HCT116 (cell line): Measurements from ENCODE around the gene FXYD6. TPM values are rescaled to one million over a fixed set of nuclear protein-coding genes. Genes with fewer than 3 reads are reported as not detected.

ENCODE experiments used
- ATAC-seq: fragments of 200-7000 bp; cut with Tn5 transposase; 2 replicates; pipeline ENCODE4 v1.9.1; 2020; ENCODE audit warnings: mild to moderate bottlenecking, moderate library complexity
- BruUV-seq: library from RNA; stranded (reverse); fragments of 400-500 nt; replicated peaks from 2 replicates; lab custom pipeline; 2021; lab: Mats Ljungman, UMichigan
- CTCF ChIA-PET: fragments of 300-600 bp; sonication (Branson Sonifier 250); formaldehyde crosslinking; loops from one replicate; lab custom pipeline; 2021; ENCODE audit warnings: antibody characterized with exemption; lab: Charles Lee
- POLR2A ChIA-PET: fragments of 300-600, 350-600 bp; sonication (Branson Sonifier 250); formaldehyde crosslinking; loops from one replicate; lab custom pipeline; 2021; ENCODE audit warnings: antibody characterized with exemption; lab: Charles Lee
- RAD21 ChIA-PET, 2 experiments: fragments of 300-600 bp; sonication (Branson Sonifier 250); formaldehyde crosslinking; loops; one replicate each; lab custom pipeline; 2023; ENCODE audit warnings: low total read pairs in 2 of 2; ENCODE audit not compliant: uncharacterized antibody in 2 of 2, unreplicated experiment in 2 of 2, low non-redundant PET in 1 of 2; lab: Charles Lee
- DNase-seq: peaks from one replicate; pipeline ENCODE4 v3.0.0-alpha.2; 2010; ENCODE audit warnings: low read depth, low spot score
- H2AFZ ChIP-seq: fragments of 200-600 bp; shearing (Covaris generic), sonication (generic); 2 replicates; pipeline ENCODE4 v1.6.1; 2017; ENCODE audit warnings: low read depth, mixed run types, mixed read lengths, antibody characterized with exemption, low read length; ENCODE audit not compliant: poor library complexity, severe bottlenecking
- H3K27ac ChIP-seq: 2 replicates; pipeline ENCODE4 v1.5.1; 2012; ENCODE audit warnings: low read depth, low read length
- H3K27me3 ChIP-seq: fragments of 200-600 bp; sonication (generic); 2 replicates; pipeline ENCODE4 v1.6.1; 2016; ENCODE audit warnings: mixed run types, low read length, mixed read lengths; ENCODE audit not compliant: insufficient read depth
- H3K36me3 ChIP-seq, 2 experiments: fragments of 200-500 bp in 1 of 2; fragments of 200-600 bp in 1 of 2; sonication (Bioruptor generic) in 1 of 2; sonication (generic) in 1 of 2; 2 replicates each; pipeline versions ENCODE4 v1.5.1 to v1.6.1; 2014 to 2016; ENCODE audit warnings: low read length in 2 of 2, inconsistent platforms in 1 of 2, mixed read lengths in 1 of 2, mixed run types in 1 of 2; ENCODE audit not compliant: insufficient read depth in 2 of 2, control insufficient read depth in 1 of 2
- H3K4me1 ChIP-seq, 2 experiments: fragments of 200-600 bp in 1 of 2; sonication (generic) in 1 of 2; 2 replicates each; pipeline versions ENCODE4 v1.5.1 to v1.6.1; 2012 to 2017; ENCODE audit warnings: low read length in 2 of 2, inconsistent platforms in 1 of 2, mild to moderate bottlenecking in 1 of 2, mixed read lengths in 1 of 2, mixed run types in 1 of 2, moderate library complexity in 1 of 2; ENCODE audit not compliant: insufficient read depth in 2 of 2, control insufficient read depth in 1 of 2
- H3K4me2 ChIP-seq: fragments of 200-600 bp; sonication (generic); 2 replicates; pipeline ENCODE4 v1.6.1; 2017; ENCODE audit warnings: mixed run types, low read length, mixed read lengths
- H3K4me3 ChIP-seq, 2 experiments: fragments of 200-600 bp in 1 of 2; sonication (generic) in 1 of 2; replicated peaks in 1 of 2; 2 replicates each; pipeline ENCODE4 v1.5.1; 2011 to 2016; ENCODE audit warnings: low read length in 2 of 2, control low read depth in 1 of 2, low read depth in 1 of 2, mild to moderate bottlenecking in 1 of 2, mixed read lengths in 1 of 2, mixed run types in 1 of 2
- H3K79me2 ChIP-seq: fragments of 200-600 bp; sonication (generic); 2 replicates; pipeline ENCODE4 v1.6.1; 2017; ENCODE audit warnings: mild to moderate bottlenecking, mixed run types, low read length, moderate library complexity, mixed read lengths; ENCODE audit not compliant: insufficient read depth
- H3K9ac ChIP-seq: fragments of 200-600 bp; sonication (generic); 2 replicates; pipeline ENCODE4 v1.6.1; 2016; ENCODE audit warnings: low read length, mixed read lengths
- H3K9me2 ChIP-seq: fragments of 200-600 bp; sonication (generic), shearing (Covaris generic); 2 replicates; pipeline ENCODE4 v1.6.1; 2017; ENCODE audit warnings: mixed run types, mild to moderate bottlenecking, moderate library complexity; ENCODE audit not compliant: insufficient read depth
- H3K9me3 ChIP-seq, 2 experiments: fragments of 200-500 bp in 1 of 2; fragments of 200-600 bp in 1 of 2; sonication (Bioruptor generic) in 1 of 2; sonication (generic) in 1 of 2; 2 replicates each; pipeline ENCODE4 v1.6.1; 2014 to 2017; ENCODE audit warnings: low read length in 2 of 2, mixed read lengths in 2 of 2, inconsistent platforms in 1 of 2, low read depth in 1 of 2, mild to moderate bottlenecking in 1 of 2, mixed run types in 1 of 2, moderate library complexity in 1 of 2; ENCODE audit not compliant: control insufficient read depth in 1 of 2, insufficient read depth in 1 of 2
- H4K20me1 ChIP-seq: fragments of 200-600 bp; sonication (generic), shearing (Covaris generic); 2 replicates; pipeline ENCODE4 v1.6.1; 2017; ENCODE audit warnings: mixed run types, mild to moderate bottlenecking, moderate library complexity; ENCODE audit not compliant: insufficient read depth
- CBX3 ChIP-seq: IDR thresholded peaks from 2 replicates; pipeline ENCODE4 v1.6.1; 2012; ENCODE audit warnings: low read depth
- ELF1 ChIP-seq: IDR thresholded peaks from 2 replicates; pipeline ENCODE4 v1.6.1; 2012; ENCODE audit warnings: low read depth, borderline replicate concordance
- JUND ChIP-seq: IDR thresholded peaks from 2 replicates; pipeline ENCODE4 v1.6.1; 2012
- POLR2AphosphoS5 ChIP-seq: IDR thresholded peaks from 2 replicates; pipeline ENCODE4 v1.6.1; 2011; ENCODE audit warnings: mild to moderate bottlenecking, low read depth, low read length, moderate library complexity
- TCF7L2 ChIP-seq: IDR thresholded peaks from 2 replicates; pipeline ENCODE4 v1.7.0; 2011; ENCODE audit warnings: borderline replicate concordance, inconsistent platforms; ENCODE audit not compliant: insufficient read depth, insufficient read length; ENCODE audit errors: extremely low read depth
- YY1 ChIP-seq: IDR thresholded peaks from 2 replicates; pipeline ENCODE4 v1.6.1; 2011; ENCODE audit warnings: low read length, low read depth, moderate library complexity, mild to moderate bottlenecking; ENCODE audit not compliant: insufficient replicate concordance; ENCODE audit errors: extremely low read depth
- ZFX ChIP-seq: fragments of 450-650 bp; IDR thresholded peaks from 2 replicates; pipeline ENCODE4 v1.6.1; 2017
- ZNF274 ChIP-seq: fragments of 200-500 bp; sonication (Bioruptor generic); IDR thresholded peaks from 2 replicates; pipeline ENCODE4 v1.6.1; 2014; ENCODE audit warnings: mild to moderate bottlenecking, low read depth, low read length, inconsistent platforms
- intact Hi-C: fragments of 100-400 bp; cut with micrococcal nuclease; formaldehyde crosslinking; loops from 2 replicates; pipeline ENCODE4 v1.10.0; 2022
- total RNA-seq: library from RNA; stranded (reverse); gene quantifications from one replicate; pipeline ENCODE4 v1.2.1, GENCODE V29; 2021; ENCODE audit not compliant: unreplicated experiment
- TF ChIP-seq, protein P1 (sequence below): IDR thresholded peaks from 2 replicates; pipeline ENCODE4 v1.6.1; 2012
- TF ChIP-seq, protein P2 (sequence below): IDR thresholded peaks from 2 replicates; pipeline ENCODE4 v1.6.1; 2012
- TF ChIP-seq, protein P3 (sequence below): IDR thresholded peaks from 2 replicates; pipeline ENCODE4 v1.6.1; 2011; ENCODE audit warnings: mild to moderate bottlenecking, low read length, moderate library complexity; ENCODE audit not compliant: insufficient replicate concordance; ENCODE audit errors: extremely low read depth

The FXYD6 gene
- total RNA-seq, 1 experiment from 2014 or later, result 2.5 TPM

DNA sequence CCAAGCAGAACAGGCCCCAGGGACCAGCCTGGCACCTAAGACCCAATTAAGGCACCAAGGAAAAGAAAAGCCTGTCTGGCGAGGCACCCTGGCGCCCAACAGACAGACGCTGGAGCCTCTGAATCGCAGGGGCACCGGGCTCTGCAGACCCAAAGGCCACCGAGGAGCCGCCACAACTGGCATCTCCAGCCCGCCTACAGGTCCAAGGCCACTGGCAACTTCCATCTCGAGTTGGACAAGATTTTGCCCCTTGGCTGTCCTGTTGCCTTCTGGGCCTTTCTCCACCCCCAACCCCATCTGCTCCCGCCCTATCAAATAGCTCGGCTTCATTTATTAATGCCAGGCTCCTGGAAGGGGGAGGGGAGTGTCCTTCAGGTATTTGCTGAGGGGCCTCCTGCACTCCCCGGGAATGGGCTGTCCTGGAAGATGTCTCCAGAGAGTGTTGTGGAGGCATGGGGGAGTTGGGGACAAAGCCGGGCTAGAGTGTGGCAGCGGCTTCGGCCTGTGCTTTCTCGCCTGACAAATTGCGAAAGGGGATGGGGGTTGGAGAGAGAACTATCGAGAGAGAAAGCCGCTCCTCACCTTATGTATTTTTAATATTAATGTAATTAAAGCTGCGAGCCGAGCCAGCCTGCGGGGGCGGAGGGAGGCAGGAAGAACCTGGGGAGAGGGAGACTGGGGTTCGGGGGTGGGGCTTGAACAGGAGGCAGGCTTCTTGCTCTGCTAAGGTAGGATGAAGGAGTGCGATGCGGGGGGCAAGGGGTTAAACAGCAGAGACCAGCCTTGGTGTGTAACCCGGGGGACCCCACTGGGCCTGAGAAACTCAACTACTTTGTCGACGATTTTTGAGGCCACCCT is 81.5 kb downstream of the FXYD6 start:
- H3K9me2 ChIP-seq, result no peaks in the 10 kb centered on the region
- H2AFZ ChIP-seq, result no peak overlapping the region
- ChIA-PET POLR2A (no interaction called here), RAD21 (no interaction called here), CTCF (interaction anchor here (1.3 kb wide), 1 partner anchor 369 kb away, joined by 3 read pairs; no protein-coding TSS in a partner anchor)
- TF ChIP-seq TCF7L2 (no peak), POLR2AphosphoS5 (no peak), ELF1 (no peak), YY1 (no peak), JUND (no peak), ZFX (no peak), ZNF274 (no peak), CBX3 (no peak)
- TF ChIP-seq, protein P1, sequence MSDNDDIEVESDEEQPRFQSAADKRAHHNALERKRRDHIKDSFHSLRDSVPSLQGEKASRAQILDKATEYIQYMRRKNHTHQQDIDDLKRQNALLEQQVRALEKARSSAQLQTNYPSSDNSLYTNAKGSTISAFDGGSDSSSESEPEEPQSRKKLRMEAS, result no peak
- TF ChIP-seq, protein P2, sequence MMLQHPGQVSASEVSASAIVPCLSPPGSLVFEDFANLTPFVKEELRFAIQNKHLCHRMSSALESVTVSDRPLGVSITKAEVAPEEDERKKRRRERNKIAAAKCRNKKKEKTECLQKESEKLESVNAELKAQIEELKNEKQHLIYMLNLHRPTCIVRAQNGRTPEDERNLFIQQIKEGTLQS, result no peak
- TF ChIP-seq, protein P3, sequence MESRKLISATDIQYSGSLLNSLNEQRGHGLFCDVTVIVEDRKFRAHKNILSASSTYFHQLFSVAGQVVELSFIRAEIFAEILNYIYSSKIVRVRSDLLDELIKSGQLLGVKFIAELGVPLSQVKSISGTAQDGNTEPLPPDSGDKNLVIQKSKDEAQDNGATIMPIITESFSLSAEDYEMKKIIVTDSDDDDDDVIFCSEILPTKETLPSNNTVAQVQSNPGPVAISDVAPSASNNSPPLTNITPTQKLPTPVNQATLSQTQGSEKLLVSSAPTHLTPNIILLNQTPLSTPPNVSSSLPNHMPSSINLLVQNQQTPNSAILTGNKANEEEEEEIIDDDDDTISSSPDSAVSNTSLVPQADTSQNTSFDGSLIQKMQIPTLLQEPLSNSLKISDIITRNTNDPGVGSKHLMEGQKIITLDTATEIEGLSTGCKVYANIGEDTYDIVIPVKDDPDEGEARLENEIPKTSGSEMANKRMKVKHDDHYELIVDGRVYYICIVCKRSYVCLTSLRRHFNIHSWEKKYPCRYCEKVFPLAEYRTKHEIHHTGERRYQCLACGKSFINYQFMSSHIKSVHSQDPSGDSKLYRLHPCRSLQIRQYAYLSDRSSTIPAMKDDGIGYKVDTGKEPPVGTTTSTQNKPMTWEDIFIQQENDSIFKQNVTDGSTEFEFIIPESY, result no peak
- peaks cover 14% of the 10 kb centered on the region; the same call in 1 of the 2 replicates for H3K27me3 ChIP-seq
- H3K9ac ChIP-seq, result no peak overlapping the region
- intact Hi-C loops, result no loop called here
- H3K4me3 ChIP-seq, result no peak overlapping the region
- no peaks in the 10 kb centered on the region for H3K4me1 ChIP-seq
- DNase-seq, result no peak
- no peak overlapping the region for H3K4me2 ChIP-seq
- H4K20me1 ChIP-seq, result no peaks in the 10 kb centered on the region
- H3K36me3 ChIP-seq, result no peaks in the 10 kb centered on the region
- BruUV-seq, result no TSS peak
- ATAC-seq, result no peak
- H3K9me3 ChIP-seq, result no peaks in the 10 kb centered on the region
- H3K79me2 ChIP-seq, result no peaks in the 10 kb centered on the region
- H3K27ac ChIP-seq, result no peak overlapping the region
